Measurements from ENCODE around the gene COL5A2. TPM values are rescaled to one million over a fixed set of nuclear protein-coding genes. Genes with fewer than 3 reads are reported as not detected.

COL5A2 gene
- total and polyA plus RNA-seq, 10 of the 15 experiments (the other 5 are each of a cell fraction or from before 2014, with no cell fraction given) = 0.04 to 0.85 (median 0.39) TPM

DNA sequence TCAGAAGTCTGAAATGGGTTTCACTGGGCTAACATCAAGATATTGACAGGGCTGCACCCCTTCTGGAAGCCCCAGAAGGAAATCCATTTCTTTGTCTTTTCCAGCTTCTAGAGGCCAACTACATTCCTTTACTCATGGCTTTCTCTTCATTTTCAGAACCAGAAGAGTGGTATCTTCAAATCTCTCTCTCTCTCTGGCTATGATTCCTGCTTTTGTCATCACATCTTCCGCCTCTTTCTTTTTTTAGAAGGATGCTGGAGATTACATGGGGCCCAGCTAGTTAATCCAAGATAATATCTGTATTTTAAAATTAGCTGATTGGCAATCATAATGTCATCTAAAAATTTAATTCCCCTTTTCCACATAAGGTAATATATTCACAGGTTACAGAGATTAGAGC lies 23.8 kb downstream of the COL5A2 start:
- ATAC-seq (no peak), DNase-seq (ENCODE audit: low read depth, low spot score) (no peak), FAIRE-seq (no peak)
- SMC1A ChIA-PET (ENCODE audit: uncharacterized antibody, unreplicated experiment) = interaction anchor here (0.9 to 1.7 kb wide), 3 partner anchors 8 to 61 kb away, joined by 3 to 4 read pairs (median 3); no protein-coding TSS in a partner anchor
- Histone ChIP-seq H2AFZ (ENCODE audit: control insufficient read depth, low read depth, low read length) (no peak overlapping the region), H3K9ac (ENCODE audit: control insufficient read depth, insufficient read depth, low read length) (no peak overlapping the region), H3K36me3 (ENCODE audit: control insufficient read depth in 2 of 2, insufficient read depth in 2 of 2, low read length in 1 of 2) (no peaks in the 10 kb centered on the region), H3K4me2 (ENCODE audit: control insufficient read depth, insufficient read depth) (no peak overlapping the region), H3K4me3 (no peak overlapping the region), H3K79me2 (ENCODE audit: control insufficient read depth, insufficient read depth, low read length) (no peaks in the 10 kb centered on the region), H3K27ac (ENCODE audit: control insufficient read depth, insufficient read depth) (no peak overlapping the region), H3K9me3 (replicated peaks; ENCODE audit: control insufficient read depth, insufficient read depth, low read length) (no peaks in the 10 kb centered on the region), H4K20me1 (ENCODE audit: control insufficient read depth, insufficient read depth) (no peaks in the 10 kb centered on the region), H3K4me1 (ENCODE audit: control insufficient read depth, insufficient read depth, low read length) (no peaks in the 10 kb centered on the region), H3K27me3 (replicated peaks in 1 of 2; ENCODE audit: control insufficient read depth in 2 of 2, insufficient read depth in 2 of 2, low read length in 1 of 2) (no peaks in the 10 kb centered on the region; a peak in 1 of 4 replicates)
- POLR2A ChIA-PET = no interaction called here
- 45% methylated on average over 1 of the region's 1 CpG for WGBS (ENCODE audit: insufficient coverage, insufficient replicate concordance, low lambda C conversion rate, missing lambda C conversion rate)
- CTCF ChIA-PET = interaction anchor here (7.8 kb wide), 1 partner anchor 13 kb away, joined by 51 read pairs; no protein-coding TSS in a partner anchor
- RAD21 ChIA-PET (ENCODE audit: unreplicated experiment) = no interaction called here
- in situ Hi-C loops (cut with MboI) = no loop called here
- intact Hi-C loops (cut with micrococcal nuclease; ENCODE audit: unreplicated experiment) = no loop called here
- BruUV-seq (replicated peaks) = no TSS peak
- TF ChIP-seq SRF (IDR thresholded peaks at IDR 0.05; ENCODE audit: low read depth in 2 of 2, low read length in 2 of 2) (no peak), ZNF24 (IDR thresholded peaks at IDR 0.05) (no peak), SMC3 (IDR thresholded peaks at IDR 0.05; ENCODE audit: borderline replicate concordance, low read length) (no peak), KAT2A (conservative IDR thresholded peaks at IDR 0.05; ENCODE audit: control insufficient read depth, low read depth, low read length) (no peak), CHD2 (IDR thresholded peaks at IDR 0.05; ENCODE audit: borderline replicate concordance, low read depth, low read length) (no peak), BHLHE40 (IDR thresholded peaks at IDR 0.05; ENCODE audit: borderline replicate concordance in 1 of 2, low read depth in 2 of 2, low read length in 1 of 2) (no peak), FOXM1 (IDR thresholded peaks at IDR 0.05; ENCODE audit: low read depth, low read length) (no peak), EGR1 (IDR thresholded peaks at IDR 0.05; ENCODE audit: borderline replicate concordance in 1 of 2, low read depth in 2 of 2, low read length in 2 of 2) (no peak), WRNIP1 (IDR thresholded peaks at IDR 0.05; ENCODE audit: borderline replicate concordance, low read depth, low read length) (no peak), KDM1A (IDR thresholded peaks at IDR 0.05; ENCODE audit: borderline replicate concordance) (no peak)
- TF ChIP-seq, protein P1, sequence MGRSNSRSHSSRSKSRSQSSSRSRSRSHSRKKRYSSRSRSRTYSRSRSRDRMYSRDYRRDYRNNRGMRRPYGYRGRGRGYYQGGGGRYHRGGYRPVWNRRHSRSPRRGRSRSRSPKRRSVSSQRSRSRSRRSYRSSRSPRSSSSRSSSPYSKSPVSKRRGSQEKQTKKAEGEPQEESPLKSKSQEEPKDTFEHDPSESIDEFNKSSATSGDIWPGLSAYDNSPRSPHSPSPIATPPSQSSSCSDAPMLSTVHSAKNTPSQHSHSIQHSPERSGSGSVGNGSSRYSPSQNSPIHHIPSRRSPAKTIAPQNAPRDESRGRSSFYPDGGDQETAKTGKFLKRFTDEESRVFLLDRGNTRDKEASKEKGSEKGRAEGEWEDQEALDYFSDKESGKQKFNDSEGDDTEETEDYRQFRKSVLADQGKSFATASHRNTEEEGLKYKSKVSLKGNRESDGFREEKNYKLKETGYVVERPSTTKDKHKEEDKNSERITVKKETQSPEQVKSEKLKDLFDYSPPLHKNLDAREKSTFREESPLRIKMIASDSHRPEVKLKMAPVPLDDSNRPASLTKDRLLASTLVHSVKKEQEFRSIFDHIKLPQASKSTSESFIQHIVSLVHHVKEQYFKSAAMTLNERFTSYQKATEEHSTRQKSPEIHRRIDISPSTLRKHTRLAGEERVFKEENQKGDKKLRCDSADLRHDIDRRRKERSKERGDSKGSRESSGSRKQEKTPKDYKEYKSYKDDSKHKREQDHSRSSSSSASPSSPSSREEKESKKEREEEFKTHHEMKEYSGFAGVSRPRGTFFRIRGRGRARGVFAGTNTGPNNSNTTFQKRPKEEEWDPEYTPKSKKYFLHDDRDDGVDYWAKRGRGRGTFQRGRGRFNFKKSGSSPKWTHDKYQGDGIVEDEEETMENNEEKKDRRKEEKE (IDR thresholded peaks at IDR 0.05) = no peak
- TF ChIP-seq, protein P2, sequence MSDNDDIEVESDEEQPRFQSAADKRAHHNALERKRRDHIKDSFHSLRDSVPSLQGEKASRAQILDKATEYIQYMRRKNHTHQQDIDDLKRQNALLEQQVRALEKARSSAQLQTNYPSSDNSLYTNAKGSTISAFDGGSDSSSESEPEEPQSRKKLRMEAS (IDR thresholded peaks at IDR 0.05; ENCODE audit: low read depth, low read length) = no peak
- TF ChIP-seq, protein P3, sequence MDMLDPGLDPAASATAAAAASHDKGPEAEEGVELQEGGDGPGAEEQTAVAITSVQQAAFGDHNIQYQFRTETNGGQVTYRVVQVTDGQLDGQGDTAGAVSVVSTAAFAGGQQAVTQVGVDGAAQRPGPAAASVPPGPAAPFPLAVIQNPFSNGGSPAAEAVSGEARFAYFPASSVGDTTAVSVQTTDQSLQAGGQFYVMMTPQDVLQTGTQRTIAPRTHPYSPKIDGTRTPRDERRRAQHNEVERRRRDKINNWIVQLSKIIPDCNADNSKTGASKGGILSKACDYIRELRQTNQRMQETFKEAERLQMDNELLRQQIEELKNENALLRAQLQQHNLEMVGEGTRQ (IDR thresholded peaks at IDR 0.05; ENCODE audit: borderline replicate concordance, low read depth, low read length) = no peak
- TF ChIP-seq, protein P4, sequence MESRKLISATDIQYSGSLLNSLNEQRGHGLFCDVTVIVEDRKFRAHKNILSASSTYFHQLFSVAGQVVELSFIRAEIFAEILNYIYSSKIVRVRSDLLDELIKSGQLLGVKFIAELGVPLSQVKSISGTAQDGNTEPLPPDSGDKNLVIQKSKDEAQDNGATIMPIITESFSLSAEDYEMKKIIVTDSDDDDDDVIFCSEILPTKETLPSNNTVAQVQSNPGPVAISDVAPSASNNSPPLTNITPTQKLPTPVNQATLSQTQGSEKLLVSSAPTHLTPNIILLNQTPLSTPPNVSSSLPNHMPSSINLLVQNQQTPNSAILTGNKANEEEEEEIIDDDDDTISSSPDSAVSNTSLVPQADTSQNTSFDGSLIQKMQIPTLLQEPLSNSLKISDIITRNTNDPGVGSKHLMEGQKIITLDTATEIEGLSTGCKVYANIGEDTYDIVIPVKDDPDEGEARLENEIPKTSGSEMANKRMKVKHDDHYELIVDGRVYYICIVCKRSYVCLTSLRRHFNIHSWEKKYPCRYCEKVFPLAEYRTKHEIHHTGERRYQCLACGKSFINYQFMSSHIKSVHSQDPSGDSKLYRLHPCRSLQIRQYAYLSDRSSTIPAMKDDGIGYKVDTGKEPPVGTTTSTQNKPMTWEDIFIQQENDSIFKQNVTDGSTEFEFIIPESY (IDR thresholded peaks at IDR 0.05) = no peak
- TF ChIP-seq, protein P5, sequence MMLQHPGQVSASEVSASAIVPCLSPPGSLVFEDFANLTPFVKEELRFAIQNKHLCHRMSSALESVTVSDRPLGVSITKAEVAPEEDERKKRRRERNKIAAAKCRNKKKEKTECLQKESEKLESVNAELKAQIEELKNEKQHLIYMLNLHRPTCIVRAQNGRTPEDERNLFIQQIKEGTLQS (IDR thresholded peaks at IDR 0.05; ENCODE audit: borderline replicate concordance, extremely low read depth, low read depth, low read length) = no peak
- TF ChIP-seq, protein P6, sequence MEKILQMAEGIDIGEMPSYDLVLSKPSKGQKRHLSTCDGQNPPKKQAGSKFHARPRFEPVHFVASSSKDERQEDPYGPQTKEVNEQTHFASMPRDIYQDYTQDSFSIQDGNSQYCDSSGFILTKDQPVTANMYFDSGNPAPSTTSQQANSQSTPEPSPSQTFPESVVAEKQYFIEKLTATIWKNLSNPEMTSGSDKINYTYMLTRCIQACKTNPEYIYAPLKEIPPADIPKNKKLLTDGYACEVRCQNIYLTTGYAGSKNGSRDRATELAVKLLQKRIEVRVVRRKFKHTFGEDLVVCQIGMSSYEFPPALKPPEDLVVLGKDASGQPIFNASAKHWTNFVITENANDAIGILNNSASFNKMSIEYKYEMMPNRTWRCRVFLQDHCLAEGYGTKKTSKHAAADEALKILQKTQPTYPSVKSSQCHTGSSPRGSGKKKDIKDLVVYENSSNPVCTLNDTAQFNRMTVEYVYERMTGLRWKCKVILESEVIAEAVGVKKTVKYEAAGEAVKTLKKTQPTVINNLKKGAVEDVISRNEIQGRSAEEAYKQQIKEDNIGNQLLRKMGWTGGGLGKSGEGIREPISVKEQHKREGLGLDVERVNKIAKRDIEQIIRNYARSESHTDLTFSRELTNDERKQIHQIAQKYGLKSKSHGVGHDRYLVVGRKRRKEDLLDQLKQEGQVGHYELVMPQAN (conservative IDR thresholded peaks at IDR 0.05) = no peak

Measured in GM12878 (cell line).